ENCODE measurements around the gene ANKRD37.

DNA sequence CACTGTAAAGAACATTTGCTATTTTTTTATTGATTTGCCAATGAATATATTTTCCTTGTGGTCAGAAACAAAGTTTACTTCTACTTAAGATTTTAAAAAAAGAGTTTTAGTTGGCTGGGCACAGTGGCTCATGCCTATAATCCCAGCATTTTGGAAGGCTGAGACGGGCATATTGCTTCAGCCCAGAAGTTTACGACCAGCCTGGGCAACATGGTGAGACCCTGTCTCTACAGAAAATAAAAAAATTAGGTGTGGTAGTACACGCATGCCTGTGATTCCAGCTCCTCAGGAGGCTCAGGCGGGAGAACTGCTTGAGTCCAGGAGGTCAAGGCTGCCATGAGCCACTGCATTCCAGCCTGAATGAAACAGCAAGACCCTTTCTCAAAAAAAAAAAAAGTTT is 37.7 kb upstream of the ANKRD37 start:
- TF ChIP-seq, protein P1, sequence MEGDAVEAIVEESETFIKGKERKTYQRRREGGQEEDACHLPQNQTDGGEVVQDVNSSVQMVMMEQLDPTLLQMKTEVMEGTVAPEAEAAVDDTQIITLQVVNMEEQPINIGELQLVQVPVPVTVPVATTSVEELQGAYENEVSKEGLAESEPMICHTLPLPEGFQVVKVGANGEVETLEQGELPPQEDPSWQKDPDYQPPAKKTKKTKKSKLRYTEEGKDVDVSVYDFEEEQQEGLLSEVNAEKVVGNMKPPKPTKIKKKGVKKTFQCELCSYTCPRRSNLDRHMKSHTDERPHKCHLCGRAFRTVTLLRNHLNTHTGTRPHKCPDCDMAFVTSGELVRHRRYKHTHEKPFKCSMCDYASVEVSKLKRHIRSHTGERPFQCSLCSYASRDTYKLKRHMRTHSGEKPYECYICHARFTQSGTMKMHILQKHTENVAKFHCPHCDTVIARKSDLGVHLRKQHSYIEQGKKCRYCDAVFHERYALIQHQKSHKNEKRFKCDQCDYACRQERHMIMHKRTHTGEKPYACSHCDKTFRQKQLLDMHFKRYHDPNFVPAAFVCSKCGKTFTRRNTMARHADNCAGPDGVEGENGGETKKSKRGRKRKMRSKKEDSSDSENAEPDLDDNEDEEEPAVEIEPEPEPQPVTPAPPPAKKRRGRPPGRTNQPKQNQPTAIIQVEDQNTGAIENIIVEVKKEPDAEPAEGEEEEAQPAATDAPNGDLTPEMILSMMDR (conservative IDR thresholded peaks at IDR 0.05; ENCODE audit: low read length): no peak
- TF ChIP-seq EZH2phosphoT487 (IDR thresholded peaks at IDR 0.05; ENCODE audit: borderline replicate concordance): no peak

All from Loucy (cell line).